ENCODE measurements around the gene MED16.
A peak's percentile ranks its signal among the peaks of the same experiment; 100 is the strongest.
"Not testable (repeated sequence)": the region's sequence is repeated elsewhere in the genome, so short reads cannot be mapped to it uniquely, and the experiment has no call there.

MED16 gene

GRCh38 chr19:854549-854948 lies 38.4 kb downstream of the MED16 start:
- Histone ChIP-seq H2BK5ac (ENCODE audit: low read depth, low read length, poor library complexity, severe bottlenecking) (no peak overlapping the region), H2AK5ac (ENCODE audit: low read length, severe bottlenecking) (no peak overlapping the region), H4K8ac (ENCODE audit: low read length) (no peak overlapping the region), H2BK12ac (ENCODE audit: low read length in 2 of 2) (no peak overlapping the region), H3K4ac (ENCODE audit: low read depth in 1 of 2, low read length in 2 of 2) (no peak overlapping the region), H3K23ac (ENCODE audit: low read length in 2 of 2) (no peak overlapping the region), H3K27me3 (ENCODE audit: control insufficient read depth in 1 of 2, insufficient read depth in 1 of 2, low read length in 2 of 2) (no peaks in the 10 kb centered on the region), H3K4me3 (ENCODE audit: insufficient read depth in 1 of 2, low read depth in 1 of 2, low read length in 2 of 2) (no peak overlapping the region), H3K36me3 (ENCODE audit: control insufficient read depth in 1 of 2, insufficient read depth in 2 of 2, low read depth in 1 of 2, low read length in 2 of 2) (no peaks in the 10 kb centered on the region), H3K9me3 (ENCODE audit: control insufficient read depth, low read length) (no peaks in the 10 kb centered on the region), H2AFZ (ENCODE audit: low read depth, low read length) (no peak overlapping the region), H3K79me1 (replicated peaks; ENCODE audit: low read length, poor library complexity, severe bottlenecking) (no peaks in the 10 kb centered on the region), H3K14ac (ENCODE audit: low read length in 2 of 2) (no peak overlapping the region), H2BK15ac (ENCODE audit: low read depth, poor library complexity, severe bottlenecking) (no peak overlapping the region), H2BK120ac (ENCODE audit: low read depth, low read length) (no peak overlapping the region), H3K4me2 (ENCODE audit: low read length, poor library complexity, severe bottlenecking) (no peak overlapping the region), H3K4me1 (ENCODE audit: control insufficient read depth, insufficient read depth, low read depth, low read length) (peaks cover 13% of the 10 kb centered on the region), H3K18ac (ENCODE audit: low read depth in 1 of 2, low read length in 2 of 2) (no peak overlapping the region), H4K91ac (ENCODE audit: low read length) (no peak overlapping the region), H3K9ac (ENCODE audit: low read length) (no peak overlapping the region), H3K27ac (ENCODE audit: low read length, poor library complexity, severe bottlenecking) (no peak overlapping the region)
- WGBS = 93% methylated on average over 4 of the region's 6 CpGs
- DNase-seq = no peak

- not testable (repeated sequence) for H3K9ac ChIP-seq (ENCODE audit: low read length)
- 94% methylated on average over 7 of the region's 17 CpGs for WGBS
Measured at GRCh38 chr19:853614-854220, 39.3 kb downstream of the MED16 start.

GRCh38 chr19:853014-853585 lies 39.9 kb downstream of the MED16 start:
- Histone ChIP-seq H3K18ac (ENCODE audit: low read depth in 1 of 2, low read length in 2 of 2) (no peak overlapping the region), H2AFZ (ENCODE audit: low read depth, low read length) (no peak overlapping the region), H2BK120ac (ENCODE audit: low read depth, low read length) (no peak overlapping the region), H2BK5ac (ENCODE audit: low read depth, low read length, poor library complexity, severe bottlenecking) (no peak overlapping the region), H4K8ac (ENCODE audit: low read length) (no peak overlapping the region), H3K4me3 (ENCODE audit: insufficient read depth in 1 of 2, low read depth in 1 of 2, low read length in 2 of 2) (no peak overlapping the region), H3K4me2 (ENCODE audit: low read length, poor library complexity, severe bottlenecking) (no peak overlapping the region), H3K36me3 (ENCODE audit: control insufficient read depth in 1 of 2, insufficient read depth in 2 of 2, low read depth in 1 of 2, low read length in 2 of 2) (no peaks in the 10 kb centered on the region), H2BK12ac (ENCODE audit: low read length in 2 of 2) (no peak overlapping the region), H3K23ac (ENCODE audit: low read length in 2 of 2) (no peak overlapping the region), H3K27me3 (ENCODE audit: control insufficient read depth in 1 of 2, insufficient read depth in 1 of 2, low read length in 2 of 2) (peaks cover 3 to 5% of the 10 kb centered on the region in 2 experiments), H3K9ac (ENCODE audit: low read length) (no peak overlapping the region), H3K79me1 (replicated peaks; ENCODE audit: low read length, poor library complexity, severe bottlenecking) (no peaks in the 10 kb centered on the region), H3K4me1 (ENCODE audit: control insufficient read depth, insufficient read depth, low read depth, low read length) (peaks cover 9% of the 10 kb centered on the region), H4K91ac (ENCODE audit: low read length) (no peak overlapping the region), H2AK5ac (ENCODE audit: low read length, severe bottlenecking) (no peak overlapping the region), H3K14ac (ENCODE audit: low read length in 2 of 2) (no peak overlapping the region), H3K27ac (ENCODE audit: low read length, poor library complexity, severe bottlenecking) (no peak overlapping the region), H3K4ac (ENCODE audit: low read depth in 1 of 2, low read length in 2 of 2) (no peak overlapping the region), H2BK15ac (ENCODE audit: low read depth, poor library complexity, severe bottlenecking) (no peak overlapping the region), H3K9me3 (ENCODE audit: control insufficient read depth, low read length) (no peaks in the 10 kb centered on the region)
- 90% methylated on average over 46 of the region's 67 CpGs for WGBS
- no peak for DNase-seq

More at GRCh38 chr19:853614-854220, 39.3 kb downstream of the MED16 start:
- not testable (repeated sequence) for H3K4me2 ChIP-seq (ENCODE audit: low read length, poor library complexity, severe bottlenecking); H4K8ac ChIP-seq (ENCODE audit: low read length); H3K23ac ChIP-seq (ENCODE audit: low read length in 2 of 2); H2BK12ac ChIP-seq (ENCODE audit: low read length in 2 of 2); H3K14ac ChIP-seq (ENCODE audit: low read length in 2 of 2); H3K27me3 ChIP-seq (ENCODE audit: control insufficient read depth in 1 of 2, insufficient read depth in 1 of 2, low read length in 2 of 2); H3K9me3 ChIP-seq (ENCODE audit: control insufficient read depth, low read length); H3K18ac ChIP-seq (ENCODE audit: low read depth in 1 of 2, low read length in 2 of 2); H3K4ac ChIP-seq (ENCODE audit: low read depth in 1 of 2, low read length in 2 of 2); H4K91ac ChIP-seq (ENCODE audit: low read length); H2BK120ac ChIP-seq (ENCODE audit: low read depth, low read length); H3K27ac ChIP-seq (ENCODE audit: low read length, poor library complexity, severe bottlenecking); H3K4me1 ChIP-seq (ENCODE audit: control insufficient read depth, insufficient read depth, low read depth, low read length); H3K4me3 ChIP-seq (ENCODE audit: insufficient read depth in 1 of 2, low read depth in 1 of 2, low read length in 2 of 2); H3K79me1 ChIP-seq (replicated peaks; ENCODE audit: low read length, poor library complexity, severe bottlenecking); H3K36me3 ChIP-seq (ENCODE audit: control insufficient read depth in 1 of 2, insufficient read depth in 2 of 2, low read depth in 1 of 2, low read length in 2 of 2); H2BK5ac ChIP-seq (ENCODE audit: low read depth, low read length, poor library complexity, severe bottlenecking); H2BK15ac ChIP-seq (ENCODE audit: low read depth, poor library complexity, severe bottlenecking); H2AFZ ChIP-seq (ENCODE audit: low read depth, low read length); H2AK5ac ChIP-seq (ENCODE audit: low read length, severe bottlenecking); DNase-seq

GRCh38 chr19:852136-853013 lies 40.6 kb downstream of the MED16 start, which contains the start of gene ELANE:
ELANE (plus strand) TSS chr19:852303; CDS start chr19:852329, 26 bp downstream.
- Histone ChIP-seq H3K23ac (ENCODE audit: low read length in 2 of 2) (no peak within 1 kb of the TSS), H3K14ac (ENCODE audit: low read length in 2 of 2) (no peak within 1 kb of the TSS), H4K8ac (ENCODE audit: low read length) (no peak within 1 kb of the TSS), H3K18ac (ENCODE audit: low read depth in 1 of 2, low read length in 2 of 2) (no peak within 1 kb of the TSS), H3K9me3 (ENCODE audit: control insufficient read depth, low read length) (no peaks in the 10 kb centered on the region), H3K4me3 (ENCODE audit: insufficient read depth in 1 of 2, low read depth in 1 of 2, low read length in 2 of 2) (peak within 1 kb of the TSS in 1 of 2 experiments; percentile 61), H2BK5ac (ENCODE audit: low read depth, low read length, poor library complexity, severe bottlenecking) (no peak within 1 kb of the TSS), H4K91ac (ENCODE audit: low read length) (peak within 1 kb of the TSS; percentile 27), H2AFZ (ENCODE audit: low read depth, low read length) (no peak within 1 kb of the TSS), H3K27me3 (ENCODE audit: control insufficient read depth in 1 of 2, insufficient read depth in 1 of 2, low read length in 2 of 2) (peaks cover 9 to 12% of the 10 kb centered on the region in 2 experiments), H2BK120ac (ENCODE audit: low read depth, low read length) (peak within 1 kb of the TSS; percentile 11), H3K4me2 (ENCODE audit: low read length, poor library complexity, severe bottlenecking) (no peak within 1 kb of the TSS), H2BK15ac (ENCODE audit: low read depth, poor library complexity, severe bottlenecking) (peak within 1 kb of the TSS; percentile 80), H3K4me1 (ENCODE audit: control insufficient read depth, insufficient read depth, low read depth, low read length) (peaks cover 9% of the 10 kb centered on the region), H3K36me3 (ENCODE audit: control insufficient read depth in 1 of 2, insufficient read depth in 2 of 2, low read depth in 1 of 2, low read length in 2 of 2) (no peaks in the 10 kb centered on the region), H2AK5ac (ENCODE audit: low read length, severe bottlenecking) (no peak within 1 kb of the TSS), H3K9ac (ENCODE audit: low read length) (peak within 1 kb of the TSS; percentile 77), H3K79me1 (replicated peaks; ENCODE audit: low read length, poor library complexity, severe bottlenecking) (no peaks in the 10 kb centered on the region), H3K27ac (ENCODE audit: low read length, poor library complexity, severe bottlenecking) (no peak within 1 kb of the TSS), H2BK12ac (ENCODE audit: low read length in 2 of 2) (peak within 1 kb of the TSS; percentile 5 to 57), H3K4ac (ENCODE audit: low read depth in 1 of 2, low read length in 2 of 2) (no peak within 1 kb of the TSS)
- WGBS = 83% methylated on average over 54 of the region's 55 CpGs
- DNase-seq = no peak

All from mesenchymal stem cell (in vitro differentiated cells and primary cell).